Loucy (cell line): ENCODE measurements around the gene SND1.

Experiments
- H2AFZ ChIP-seq: fragments of 200-600 bp; sonication (generic); 2 replicates; pipeline ENCODE4 v1.6.0; 2016; ENCODE audit warnings: antibody characterized with exemption, mild to moderate bottlenecking, low read length, moderate library complexity
- H3F3A ChIP-seq: fragments of 200-600 bp; 2 replicates; pipeline ENCODE4 v1.6.0; 2016; ENCODE audit warnings: antibody characterized with exemption, low read depth, mild to moderate bottlenecking
- H3K27me3 ChIP-seq: fragments of 200-600 bp; sonication (generic); 2 replicates; pipeline ENCODE4 v1.6.1; 2014; ENCODE audit warnings: low read length, mild to moderate bottlenecking; ENCODE audit not compliant: insufficient read depth, poor library complexity, severe bottlenecking
- H3K36me3 ChIP-seq: fragments of 200-600 bp; sonication (generic); 2 replicates; pipeline ENCODE4 v1.6.1; 2016; ENCODE audit warnings: low read length; ENCODE audit not compliant: insufficient read depth
- H3K4me1 ChIP-seq: fragments of 200-600 bp; sonication (generic); 2 replicates; pipeline ENCODE4 v1.5.1; 2014; ENCODE audit warnings: low read length, mild to moderate bottlenecking; ENCODE audit not compliant: insufficient read depth, poor library complexity, severe bottlenecking
- H3K4me2 ChIP-seq: fragments of 200-600 bp; sonication (generic); 2 replicates; pipeline ENCODE4 v1.6.0; 2014; ENCODE audit warnings: antibody characterized with exemption, low read length, low read depth, mild to moderate bottlenecking; ENCODE audit not compliant: poor library complexity, severe bottlenecking
- H3K4me3 ChIP-seq: fragments of 200-600 bp; sonication (generic); 2 replicates; pipeline ENCODE4 v1.5.1; 2014; ENCODE audit warnings: low read length, mild to moderate bottlenecking, mixed read lengths; ENCODE audit not compliant: poor library complexity, severe bottlenecking
- H3K79me2 ChIP-seq: fragments of 200-600 bp; sonication (generic); 2 replicates; pipeline ENCODE4 v1.6.1; 2014; ENCODE audit warnings: low read length; ENCODE audit not compliant: insufficient read depth
- H3K9ac ChIP-seq: fragments of 200-600 bp; sonication (generic); 2 replicates; pipeline ENCODE4 v1.6.0; 2014; ENCODE audit warnings: mild to moderate bottlenecking, low read depth, low read length, moderate library complexity; ENCODE audit not compliant: poor library complexity, severe bottlenecking
- H3K9me2 ChIP-seq: fragments of 200-600 bp; sonication (generic); replicated peaks from 2 replicates; pipeline ENCODE4 v1.6.1; 2016; ENCODE audit warnings: low read depth, low read length, mixed read lengths
- H3K9me3 ChIP-seq: fragments of 200-600 bp; sonication (generic); 2 replicates; pipeline ENCODE4 v1.6.1; 2014; ENCODE audit warnings: mild to moderate bottlenecking, antibody characterized with exemption, low read length, low read depth; ENCODE audit not compliant: insufficient read depth
- H4K20me1 ChIP-seq: fragments of 200-600 bp; sonication (generic); 2 replicates; pipeline ENCODE4 v1.6.0; 2014; ENCODE audit warnings: antibody characterized with exemption, low read length, mild to moderate bottlenecking; ENCODE audit not compliant: insufficient read depth, poor library complexity, severe bottlenecking
- EZH2phosphoT487 ChIP-seq: fragments of 200-600 bp; IDR thresholded peaks from 2 replicates; pipeline ENCODE4 v1.6.1; 2018; ENCODE audit warnings: antibody characterized with exemption, mild to moderate bottlenecking, moderate library complexity, borderline replicate concordance
- TF ChIP-seq, protein P1 (sequence below): fragments of 200-600 bp; sonication (generic); conservative IDR thresholded peaks from 2 replicates; pipeline ENCODE4 v1.5.1; 2014; ENCODE audit warnings: mild to moderate bottlenecking, antibody characterized with exemption, low read length

The SND1 gene

DNA sequence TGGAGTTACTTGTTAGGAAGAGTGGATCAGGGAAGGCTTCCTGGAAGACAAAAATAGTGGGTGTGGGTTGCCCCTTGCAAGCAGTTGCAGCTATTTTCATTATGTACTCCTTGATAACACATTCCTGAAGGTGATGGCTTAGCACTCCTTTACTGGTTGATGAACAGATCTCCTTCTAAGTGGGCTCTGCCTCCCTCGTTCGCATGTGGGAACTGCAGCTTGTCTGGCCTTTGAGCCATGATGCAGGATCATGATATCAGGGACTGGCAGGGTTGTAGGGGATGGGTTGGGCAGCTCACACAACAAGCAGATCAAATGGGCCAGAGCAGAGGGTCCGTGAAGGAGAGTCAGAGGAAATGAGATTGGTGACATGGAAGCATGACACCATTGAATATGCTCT is 408.0 kb downstream of the SND1 start:
- no peak overlapping the region for H3K4me3 ChIP-seq
- H3K4me2 ChIP-seq = peak overlapping the region; percentile 4
- no peak overlapping the region for H2AFZ ChIP-seq
- H3K9me2 ChIP-seq = no peaks in the 10 kb centered on the region
- no peaks in the 10 kb centered on the region for H3K79me2 ChIP-seq
- H4K20me1 ChIP-seq = peaks cover 5% of the 10 kb centered on the region
- no peaks in the 10 kb centered on the region for H3F3A ChIP-seq
- H3K4me1 ChIP-seq = peaks cover 16% of the 10 kb centered on the region
- no peak overlapping the region for H3K9ac ChIP-seq
- TF ChIP-seq, protein P1, sequence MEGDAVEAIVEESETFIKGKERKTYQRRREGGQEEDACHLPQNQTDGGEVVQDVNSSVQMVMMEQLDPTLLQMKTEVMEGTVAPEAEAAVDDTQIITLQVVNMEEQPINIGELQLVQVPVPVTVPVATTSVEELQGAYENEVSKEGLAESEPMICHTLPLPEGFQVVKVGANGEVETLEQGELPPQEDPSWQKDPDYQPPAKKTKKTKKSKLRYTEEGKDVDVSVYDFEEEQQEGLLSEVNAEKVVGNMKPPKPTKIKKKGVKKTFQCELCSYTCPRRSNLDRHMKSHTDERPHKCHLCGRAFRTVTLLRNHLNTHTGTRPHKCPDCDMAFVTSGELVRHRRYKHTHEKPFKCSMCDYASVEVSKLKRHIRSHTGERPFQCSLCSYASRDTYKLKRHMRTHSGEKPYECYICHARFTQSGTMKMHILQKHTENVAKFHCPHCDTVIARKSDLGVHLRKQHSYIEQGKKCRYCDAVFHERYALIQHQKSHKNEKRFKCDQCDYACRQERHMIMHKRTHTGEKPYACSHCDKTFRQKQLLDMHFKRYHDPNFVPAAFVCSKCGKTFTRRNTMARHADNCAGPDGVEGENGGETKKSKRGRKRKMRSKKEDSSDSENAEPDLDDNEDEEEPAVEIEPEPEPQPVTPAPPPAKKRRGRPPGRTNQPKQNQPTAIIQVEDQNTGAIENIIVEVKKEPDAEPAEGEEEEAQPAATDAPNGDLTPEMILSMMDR = no peak
- TF ChIP-seq EZH2phosphoT487 = no peak
- H3K9me3 ChIP-seq = no peaks in the 10 kb centered on the region
- no peaks in the 10 kb centered on the region for H3K27me3 ChIP-seq
- H3K36me3 ChIP-seq = no peaks in the 10 kb centered on the region

DNA sequence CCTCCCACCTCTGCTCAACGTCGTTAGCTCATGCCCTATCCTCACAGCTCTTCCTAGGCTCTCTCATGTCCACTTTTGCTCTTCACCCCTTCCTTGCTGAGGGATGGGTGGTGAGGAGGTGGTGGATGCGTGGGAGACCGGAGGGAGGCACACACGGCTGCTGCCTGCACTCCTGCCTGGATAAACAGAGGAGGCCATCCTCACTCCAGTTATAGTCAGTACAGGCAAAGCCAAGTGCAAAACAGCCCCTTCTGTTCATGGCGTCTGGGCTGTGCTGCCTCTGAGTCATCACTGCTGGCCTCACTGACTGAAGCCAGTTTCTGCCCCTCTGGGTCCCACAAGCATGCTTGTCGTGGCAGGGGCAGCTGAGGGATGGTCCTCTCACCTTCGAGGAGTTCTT is 411.1 kb downstream of the SND1 start:
- H3K4me3 ChIP-seq = no peak overlapping the region
- no peak overlapping the region for H2AFZ ChIP-seq
- no peaks in the 10 kb centered on the region for H3K79me2 ChIP-seq
- H3K9me2 ChIP-seq = no peaks in the 10 kb centered on the region
- TF ChIP-seq, protein P1 = no peak
- TF ChIP-seq EZH2phosphoT487 = no peak
- H3F3A ChIP-seq = no peaks in the 10 kb centered on the region
- H3K9me3 ChIP-seq = no peaks in the 10 kb centered on the region
- peaks cover 5% of the 10 kb centered on the region for H4K20me1 ChIP-seq
- no peaks in the 10 kb centered on the region for H3K27me3 ChIP-seq
- H3K4me2 ChIP-seq = no peak overlapping the region
- H3K36me3 ChIP-seq = no peaks in the 10 kb centered on the region
- H3K9ac ChIP-seq = no peak overlapping the region
- peaks cover 23% of the 10 kb centered on the region for H3K4me1 ChIP-seq

DNA sequence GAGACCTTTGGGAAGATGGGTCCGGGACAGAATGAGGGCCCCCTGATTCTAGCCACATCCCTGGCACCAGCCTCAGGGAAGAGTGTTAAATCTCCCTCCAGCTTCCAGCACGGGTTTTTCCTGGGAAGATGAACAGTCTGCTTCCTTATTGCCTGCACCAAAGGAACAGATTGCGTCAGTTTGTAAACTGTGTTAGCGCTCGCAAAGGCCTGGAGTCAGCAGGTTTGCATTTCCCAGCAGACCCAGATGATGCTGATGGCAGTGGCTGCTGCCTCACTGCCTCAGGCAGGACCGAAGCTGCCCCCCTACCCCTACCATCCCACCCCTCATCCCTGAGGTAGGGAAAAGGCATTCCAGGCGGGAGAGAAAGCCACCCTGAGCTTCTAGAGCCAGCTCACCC is 413.9 kb downstream of the SND1 start:
- TF ChIP-seq, protein P1 = no peak
- no peak for TF ChIP-seq EZH2phosphoT487
- Histone ChIP-seq H3K9ac (no peak overlapping the region), H3K79me2 (no peaks in the 10 kb centered on the region), H3K4me2 (no peak overlapping the region), H3K9me2 (no peaks in the 10 kb centered on the region), H3K4me3 (no peak overlapping the region), H3K9me3 (no peaks in the 10 kb centered on the region), H3K36me3 (0 out of 2 replicates have a peak, but pooled peaks cover 3% of the 10 kb centered on the region), H2AFZ (no peak overlapping the region), H3K4me1 (peaks cover 13% of the 10 kb centered on the region), H4K20me1 (no peaks in the 10 kb centered on the region), H3K27me3 (no peaks in the 10 kb centered on the region), H3F3A (no peaks in the 10 kb centered on the region)
